OCI-LY1 (cell line): ENCODE data around the gene XIRP2.

Experiments used
- H2AFZ ChIP-seq: fragments of 200-600 bp; sonication (generic), shearing (Covaris generic); 2 replicates; pipeline ENCODE4 v1.6.0; 2014; ENCODE audit warnings: antibody characterized with exemption, mild to moderate bottlenecking, low read length
- H3F3A ChIP-seq: fragments of 200-600 bp; sonication (generic), shearing (Covaris generic); 2 replicates; pipeline ENCODE4 v1.6.0; 2014; ENCODE audit warnings: mild to moderate bottlenecking, antibody characterized with exemption, low read length, moderate library complexity; ENCODE audit not compliant: insufficient read depth
- H3K27ac ChIP-seq: fragments of 200-600 bp; sonication (generic); 2 replicates; pipeline ENCODE4 v1.5.1; 2014; ENCODE audit warnings: low read length, mixed run types, mild to moderate bottlenecking, low read depth; ENCODE audit not compliant: poor library complexity, severe bottlenecking
- H3K27me3 ChIP-seq: fragments of 200-600 bp; sonication (generic); 2 replicates; pipeline ENCODE4 v1.6.0; 2014; ENCODE audit warnings: antibody characterized with exemption, mild to moderate bottlenecking, low read length, moderate library complexity; ENCODE audit not compliant: insufficient read depth
- H3K36me3 ChIP-seq: fragments of 200-600 bp; sonication (generic); 2 replicates; pipeline ENCODE4 v1.6.1; 2014; ENCODE audit warnings: mild to moderate bottlenecking, antibody characterized with exemption, low read length, moderate library complexity, mixed read lengths; ENCODE audit not compliant: insufficient read depth
- H3K4me1 ChIP-seq: fragments of 200-600 bp; sonication (generic); 2 replicates; pipeline ENCODE4 v1.5.1; 2014; ENCODE audit warnings: mild to moderate bottlenecking, low read length, moderate library complexity; ENCODE audit not compliant: insufficient read depth, severe bottlenecking
- H3K4me2 ChIP-seq: fragments of 200-600 bp; sonication (generic), shearing (Covaris generic); 2 replicates; pipeline ENCODE4 v1.6.1; 2014; ENCODE audit warnings: low read length
- H3K4me3 ChIP-seq: fragments of 200-600 bp; sonication (generic); 2 replicates; pipeline ENCODE4 v1.5.1; 2014; ENCODE audit warnings: low read length, low read depth, mild to moderate bottlenecking, mixed read lengths; ENCODE audit not compliant: poor library complexity, severe bottlenecking
- H3K79me2 ChIP-seq: fragments of 200-600 bp; shearing (Covaris generic); 2 replicates; pipeline ENCODE4 v1.6.1; 2016; ENCODE audit warnings: mixed run types, low read length, mixed read lengths; ENCODE audit not compliant: insufficient read depth
- H3K9ac ChIP-seq: fragments of 200-600 bp; sonication (generic), shearing (Covaris generic); 2 replicates; pipeline ENCODE4 v1.6.1; 2014; ENCODE audit warnings: mild to moderate bottlenecking, low read length, mixed read lengths
- H3K9me2 ChIP-seq: fragments of 200-600 bp; sonication (generic), shearing (Covaris generic); 2 replicates; pipeline ENCODE4 v1.6.1; 2014; ENCODE audit warnings: low read depth, mild to moderate bottlenecking, low read length, mixed read lengths
- H3K9me3 ChIP-seq: fragments of 200-600 bp; shearing (Covaris generic); 2 replicates; pipeline ENCODE4 v1.6.1; 2014; ENCODE audit warnings: low read length, mixed read lengths
- H4K20me1 ChIP-seq: fragments of 200-600 bp; sonication (generic), shearing (Covaris generic); 2 replicates; pipeline ENCODE4 v1.6.0; 2016; ENCODE audit warnings: mild to moderate bottlenecking, low read length; ENCODE audit not compliant: insufficient read depth
- EZH2 ChIP-seq: fragments of 200-600 bp; sonication (generic), shearing (Covaris generic); IDR thresholded peaks from 2 replicates; pipeline ENCODE4 v1.8.0; 2017; ENCODE audit warnings: borderline replicate concordance, mixed run types, mild to moderate bottlenecking, antibody characterized with exemption, low read length, moderate library complexity, mixed read lengths
- TF ChIP-seq, protein P1 (sequence below): fragments of 200-600 bp; sonication (generic), shearing (Covaris generic); IDR thresholded peaks from 2 replicates; pipeline ENCODE4 v1.5.1; 2017; ENCODE audit warnings: mild to moderate bottlenecking, antibody characterized with exemption, low read length, moderate library complexity, mixed read lengths

Gene XIRP2

DNA sequence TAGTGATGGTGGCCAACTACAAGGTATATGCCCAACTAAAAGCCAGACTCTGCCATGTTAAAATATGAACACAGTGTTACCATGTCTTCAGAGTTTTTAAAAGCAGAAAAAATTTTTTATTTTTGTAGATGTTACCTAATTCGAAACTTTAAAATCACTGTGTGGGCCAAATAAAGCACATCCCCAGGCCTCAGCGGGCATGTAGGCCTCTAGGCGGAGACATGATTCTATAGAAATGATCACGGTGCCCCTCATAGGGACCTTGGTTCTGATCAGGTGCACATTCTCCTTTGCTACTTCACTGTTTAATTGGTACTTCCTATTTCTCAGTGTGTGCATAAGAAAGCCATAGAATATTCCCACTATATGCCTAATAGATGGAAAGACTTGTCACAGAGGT, 349.2 kb downstream of the XIRP2 start:
- Histone ChIP-seq H3K4me1 (no peaks in the 10 kb centered on the region), H3K9me2 (no peaks in the 10 kb centered on the region), H3K4me2 (no peak overlapping the region), H3K9ac (no peak overlapping the region), H3K27me3 (no peaks in the 10 kb centered on the region), H3K36me3 (no peaks in the 10 kb centered on the region), H3K9me3 (no peaks in the 10 kb centered on the region), H3F3A (no peaks in the 10 kb centered on the region), H3K27ac (no peak overlapping the region), H3K79me2 (no peaks in the 10 kb centered on the region), H3K4me3 (no peak overlapping the region), H4K20me1 (no peaks in the 10 kb centered on the region), H2AFZ (no peak overlapping the region)
- no peak for TF ChIP-seq EZH2
- TF ChIP-seq, protein P1, sequence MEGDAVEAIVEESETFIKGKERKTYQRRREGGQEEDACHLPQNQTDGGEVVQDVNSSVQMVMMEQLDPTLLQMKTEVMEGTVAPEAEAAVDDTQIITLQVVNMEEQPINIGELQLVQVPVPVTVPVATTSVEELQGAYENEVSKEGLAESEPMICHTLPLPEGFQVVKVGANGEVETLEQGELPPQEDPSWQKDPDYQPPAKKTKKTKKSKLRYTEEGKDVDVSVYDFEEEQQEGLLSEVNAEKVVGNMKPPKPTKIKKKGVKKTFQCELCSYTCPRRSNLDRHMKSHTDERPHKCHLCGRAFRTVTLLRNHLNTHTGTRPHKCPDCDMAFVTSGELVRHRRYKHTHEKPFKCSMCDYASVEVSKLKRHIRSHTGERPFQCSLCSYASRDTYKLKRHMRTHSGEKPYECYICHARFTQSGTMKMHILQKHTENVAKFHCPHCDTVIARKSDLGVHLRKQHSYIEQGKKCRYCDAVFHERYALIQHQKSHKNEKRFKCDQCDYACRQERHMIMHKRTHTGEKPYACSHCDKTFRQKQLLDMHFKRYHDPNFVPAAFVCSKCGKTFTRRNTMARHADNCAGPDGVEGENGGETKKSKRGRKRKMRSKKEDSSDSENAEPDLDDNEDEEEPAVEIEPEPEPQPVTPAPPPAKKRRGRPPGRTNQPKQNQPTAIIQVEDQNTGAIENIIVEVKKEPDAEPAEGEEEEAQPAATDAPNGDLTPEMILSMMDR, result no peak

DNA sequence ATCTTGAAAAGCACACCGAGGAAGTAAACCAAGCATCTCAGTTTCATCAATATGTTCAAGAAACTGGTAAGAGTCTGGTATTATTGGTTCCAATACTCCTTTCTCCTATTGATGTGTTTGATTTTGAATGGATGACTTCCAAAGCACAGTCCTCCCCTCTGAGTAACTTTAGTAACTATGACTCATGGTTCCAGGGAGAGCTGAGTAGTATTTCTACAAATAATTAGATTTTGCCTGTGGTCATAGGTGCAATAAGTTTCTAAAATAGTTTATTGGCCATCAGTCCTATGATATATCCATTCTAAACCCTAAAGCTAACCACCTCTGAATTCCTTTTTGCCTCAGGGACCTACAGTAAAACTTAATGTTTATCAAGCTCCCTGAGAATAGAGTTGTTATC, 352.4 kb downstream of the XIRP2 start:
- H3K9me2 ChIP-seq, result no peaks in the 10 kb centered on the region
- no peak overlapping the region for H3K4me2 ChIP-seq
- H3K9ac ChIP-seq, result no peak overlapping the region
- H3K27ac ChIP-seq, result no peak overlapping the region
- H3K4me3 ChIP-seq, result no peak overlapping the region
- no peaks in the 10 kb centered on the region for H3K9me3 ChIP-seq
- H3K27me3 ChIP-seq, result no peaks in the 10 kb centered on the region
- no peaks in the 10 kb centered on the region for H3K4me1 ChIP-seq
- H3K79me2 ChIP-seq, result no peaks in the 10 kb centered on the region
- H3K36me3 ChIP-seq, result no peaks in the 10 kb centered on the region
- H2AFZ ChIP-seq, result no peak overlapping the region
- no peaks in the 10 kb centered on the region for H3F3A ChIP-seq
- H4K20me1 ChIP-seq, result no peaks in the 10 kb centered on the region
- TF ChIP-seq EZH2, result no peak
- TF ChIP-seq, protein P1, result no peak

DNA sequence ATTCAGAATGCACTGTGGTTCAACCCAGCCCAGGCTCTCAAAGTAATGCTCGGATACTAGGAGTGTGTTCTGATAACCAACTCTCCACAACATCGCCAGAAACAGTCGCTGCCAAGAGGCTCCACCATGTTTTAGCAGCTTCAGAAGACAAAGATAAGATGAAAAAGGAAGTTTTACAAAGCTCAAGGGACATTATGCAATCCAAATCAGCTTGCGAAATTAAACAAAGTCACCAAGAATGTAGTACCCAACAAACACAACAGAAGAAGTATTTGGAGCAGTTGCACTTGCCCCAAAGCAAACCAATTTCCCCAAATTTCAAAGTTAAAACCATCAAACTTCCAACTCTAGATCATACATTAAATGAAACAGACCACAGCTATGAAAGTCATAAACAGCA, 360.9 kb downstream of the XIRP2 start:
- H3K9me2 ChIP-seq, result no peaks in the 10 kb centered on the region
- H3K4me2 ChIP-seq, result no peak overlapping the region
- no peaks in the 10 kb centered on the region for H3K27me3 ChIP-seq
- no peaks in the 10 kb centered on the region for H3K4me1 ChIP-seq
- no peak overlapping the region for H3K4me3 ChIP-seq
- H3K36me3 ChIP-seq, result no peaks in the 10 kb centered on the region
- no peak for TF ChIP-seq EZH2
- TF ChIP-seq, protein P1, result no peak
- H2AFZ ChIP-seq, result no peak overlapping the region
- H3F3A ChIP-seq, result no peaks in the 10 kb centered on the region
- no peaks in the 10 kb centered on the region for H3K9me3 ChIP-seq
- H3K9ac ChIP-seq, result no peak overlapping the region
- no peaks in the 10 kb centered on the region for H4K20me1 ChIP-seq
- no peaks in the 10 kb centered on the region for H3K79me2 ChIP-seq
- no peak overlapping the region for H3K27ac ChIP-seq
